Measurements from ENCODE around the gene CACNA1B.
"Not testable (repeated sequence)": the region's sequence is repeated elsewhere in the genome, so short reads cannot be mapped to it uniquely, and the experiment has no call there.

GRCh38 chr9:138147556-138147955, 270.0 kb downstream of the CACNA1B start:
- TF ChIP-seq CTCF (IDR thresholded peaks at IDR 0.05; ENCODE audit: low read length) = peak; percentile 22
- not testable (repeated sequence) for TF ChIP-seq EZH2phosphoT487 (IDR thresholded peaks at IDR 0.05; ENCODE audit: low read length); EZH2 (optimal IDR thresholded peaks at IDR 0.05; ENCODE audit: low read depth, low read length)
